HFFc6 (cell line): ENCODE results near the gene SLC7A4. TPM values are rescaled to one million over a fixed set of nuclear protein-coding genes. Genes with fewer than 3 reads are reported as not detected.
A peak's percentile ranks its signal among the peaks of the same experiment; 100 is the strongest.

Source experiments
- DNase-seq: peaks from one replicate; pipeline ENCODE4 v3.0.0-alpha.2; 2018
- H3K27ac Mint-ChIP-seq: 2 replicates; pipeline ENCODE4 v1.8.0; 2020; ENCODE audit warnings: mild to moderate bottlenecking, mixed read lengths
- H3K27me3 Mint-ChIP-seq: 2 replicates; pipeline ENCODE4 v1.8.0; 2021; ENCODE audit warnings: mild to moderate bottlenecking, moderate library complexity, mixed read lengths; ENCODE audit not compliant: insufficient read depth
- H3K36me3 Mint-ChIP-seq: 2 replicates; pipeline ENCODE4 v1.8.0; 2021; ENCODE audit warnings: low read depth, mixed read lengths
- H3K4me1 Mint-ChIP-seq: 2 replicates; pipeline ENCODE4 v1.8.0; 2020; ENCODE audit warnings: low read depth, mixed read lengths
- H3K4me3 Mint-ChIP-seq: 2 replicates; pipeline ENCODE4 v1.8.0; 2020; ENCODE audit warnings: mild to moderate bottlenecking, moderate library complexity, mixed read lengths
- H3K9me3 Mint-ChIP-seq: 2 replicates; pipeline ENCODE4 v1.8.0; 2020; ENCODE audit warnings: mild to moderate bottlenecking, mixed read lengths
- total RNA-seq, 6 experiments: library from RNA; stranded (reverse); fragmentation: NEBNext Ultra II Directional; extraction: Animal tissue kit (Norgen Biotek cat#: 25700); gene quantifications; 2 replicates in 1 of 6; 3 replicates in 5 of 6; pipeline ENCODE4 v1.2.3, GENCODE V29; 2021
- TF ChIP-seq, protein P1 (sequence below): fragments of 200-600 bp; sonication (generic); IDR thresholded peaks from 2 replicates; pipeline ENCODE4 v1.5.0; 2021; ENCODE audit warnings: antibody characterized with exemption, mild to moderate bottlenecking

Gene SLC7A4
- total RNA-seq, 6 experiments from 2014 or later: 0.07 TPM; not detected in 5

DNA sequence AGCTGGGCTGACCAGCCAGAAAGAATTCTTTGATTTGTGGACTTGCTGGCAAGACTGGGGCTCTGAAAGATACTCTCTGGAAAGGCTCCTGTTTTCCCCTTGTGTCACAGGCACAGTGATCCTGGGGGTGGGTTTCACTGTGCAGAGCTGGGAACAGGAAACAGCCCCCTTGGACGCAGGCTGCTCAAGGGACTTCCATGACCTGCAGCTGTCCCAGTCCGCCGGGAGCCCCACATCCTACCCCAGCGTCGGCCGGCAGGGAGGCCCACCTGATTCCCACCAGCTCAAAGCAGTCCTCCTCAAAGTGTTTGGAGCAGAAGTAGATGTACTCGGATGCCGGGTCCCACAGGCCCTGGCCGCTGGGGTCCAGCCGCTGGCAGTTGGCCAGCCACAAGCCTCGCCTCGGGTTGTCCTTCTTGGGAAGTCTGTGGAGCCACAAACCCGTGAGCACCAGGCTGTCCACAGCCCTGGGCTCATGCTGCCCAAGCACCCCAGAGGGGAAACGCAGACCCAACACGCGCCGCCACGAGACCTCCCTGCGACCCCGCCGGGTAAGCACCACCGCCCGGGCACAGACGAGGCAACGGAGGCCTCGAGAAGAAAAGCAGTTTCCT lies 31.3 kb downstream of the SLC7A4 start:
- H3K4me3 Mint-ChIP-seq: peak overlapping the region; percentile 93
- H3K27ac Mint-ChIP-seq: peak overlapping the region; percentile 94
- TF ChIP-seq, protein P1, sequence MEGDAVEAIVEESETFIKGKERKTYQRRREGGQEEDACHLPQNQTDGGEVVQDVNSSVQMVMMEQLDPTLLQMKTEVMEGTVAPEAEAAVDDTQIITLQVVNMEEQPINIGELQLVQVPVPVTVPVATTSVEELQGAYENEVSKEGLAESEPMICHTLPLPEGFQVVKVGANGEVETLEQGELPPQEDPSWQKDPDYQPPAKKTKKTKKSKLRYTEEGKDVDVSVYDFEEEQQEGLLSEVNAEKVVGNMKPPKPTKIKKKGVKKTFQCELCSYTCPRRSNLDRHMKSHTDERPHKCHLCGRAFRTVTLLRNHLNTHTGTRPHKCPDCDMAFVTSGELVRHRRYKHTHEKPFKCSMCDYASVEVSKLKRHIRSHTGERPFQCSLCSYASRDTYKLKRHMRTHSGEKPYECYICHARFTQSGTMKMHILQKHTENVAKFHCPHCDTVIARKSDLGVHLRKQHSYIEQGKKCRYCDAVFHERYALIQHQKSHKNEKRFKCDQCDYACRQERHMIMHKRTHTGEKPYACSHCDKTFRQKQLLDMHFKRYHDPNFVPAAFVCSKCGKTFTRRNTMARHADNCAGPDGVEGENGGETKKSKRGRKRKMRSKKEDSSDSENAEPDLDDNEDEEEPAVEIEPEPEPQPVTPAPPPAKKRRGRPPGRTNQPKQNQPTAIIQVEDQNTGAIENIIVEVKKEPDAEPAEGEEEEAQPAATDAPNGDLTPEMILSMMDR: no peak
- no peaks in the 10 kb centered on the region for H3K9me3 Mint-ChIP-seq
- peaks cover 4% of the 10 kb centered on the region; the same call in 1 of the 2 replicates for H3K36me3 Mint-ChIP-seq
- DNase-seq: peak; percentile 13
- peaks cover 15% of the 10 kb centered on the region for H3K27me3 Mint-ChIP-seq
- peaks cover 24% of the 10 kb centered on the region for H3K4me1 Mint-ChIP-seq

DNA sequence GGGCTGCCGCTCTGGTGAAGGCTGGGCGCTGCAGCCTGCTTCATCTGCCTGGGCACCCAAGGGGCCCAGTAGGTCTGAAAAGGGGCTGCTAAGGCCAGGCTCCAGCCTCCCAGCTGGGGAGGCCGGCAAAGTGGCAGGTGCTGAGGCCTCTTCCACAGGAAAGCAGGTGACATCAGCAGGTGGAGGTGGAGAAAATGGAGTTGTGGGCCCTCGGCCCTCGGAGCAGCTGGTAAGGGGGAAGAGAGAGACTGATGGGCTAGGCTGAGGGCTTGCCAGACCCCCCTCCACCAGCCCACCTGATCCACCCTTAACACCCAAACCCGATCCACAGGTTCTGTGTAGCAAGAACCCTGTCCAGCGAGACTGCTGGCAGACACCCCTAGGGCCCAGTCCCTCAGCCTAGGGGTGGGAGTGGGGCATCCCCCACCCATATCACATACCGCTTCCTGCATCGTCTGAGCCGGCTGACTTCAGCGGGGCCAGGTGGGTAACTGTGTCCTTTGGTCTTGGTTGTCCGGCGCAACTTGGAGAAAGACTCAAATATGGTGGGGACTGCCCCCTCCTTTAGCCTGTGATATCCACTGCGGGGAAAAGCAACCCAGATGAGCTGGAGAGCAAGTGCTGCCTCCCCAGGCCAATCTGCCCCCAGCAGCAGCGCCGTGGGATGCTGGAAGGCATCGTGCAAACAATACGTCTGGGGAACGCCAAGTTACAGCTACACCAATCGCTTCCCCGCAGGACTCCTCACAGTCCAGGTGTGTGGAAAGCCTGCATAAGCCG lies 32.0 kb downstream of the SLC7A4 start:
- Mint-ChIP-seq H3K4me1 (peaks cover 24% of the 10 kb centered on the region), H3K36me3 (peaks cover 4% of the 10 kb centered on the region; the same call in 1 of the 2 replicates), H3K27ac (peak overlapping the region; percentile 94), H3K4me3 (peak overlapping the region; percentile 93), H3K27me3 (peaks cover 15% of the 10 kb centered on the region), H3K9me3 (no peaks in the 10 kb centered on the region)
- no peak for DNase-seq
- TF ChIP-seq, protein P1: no peak

DNA sequence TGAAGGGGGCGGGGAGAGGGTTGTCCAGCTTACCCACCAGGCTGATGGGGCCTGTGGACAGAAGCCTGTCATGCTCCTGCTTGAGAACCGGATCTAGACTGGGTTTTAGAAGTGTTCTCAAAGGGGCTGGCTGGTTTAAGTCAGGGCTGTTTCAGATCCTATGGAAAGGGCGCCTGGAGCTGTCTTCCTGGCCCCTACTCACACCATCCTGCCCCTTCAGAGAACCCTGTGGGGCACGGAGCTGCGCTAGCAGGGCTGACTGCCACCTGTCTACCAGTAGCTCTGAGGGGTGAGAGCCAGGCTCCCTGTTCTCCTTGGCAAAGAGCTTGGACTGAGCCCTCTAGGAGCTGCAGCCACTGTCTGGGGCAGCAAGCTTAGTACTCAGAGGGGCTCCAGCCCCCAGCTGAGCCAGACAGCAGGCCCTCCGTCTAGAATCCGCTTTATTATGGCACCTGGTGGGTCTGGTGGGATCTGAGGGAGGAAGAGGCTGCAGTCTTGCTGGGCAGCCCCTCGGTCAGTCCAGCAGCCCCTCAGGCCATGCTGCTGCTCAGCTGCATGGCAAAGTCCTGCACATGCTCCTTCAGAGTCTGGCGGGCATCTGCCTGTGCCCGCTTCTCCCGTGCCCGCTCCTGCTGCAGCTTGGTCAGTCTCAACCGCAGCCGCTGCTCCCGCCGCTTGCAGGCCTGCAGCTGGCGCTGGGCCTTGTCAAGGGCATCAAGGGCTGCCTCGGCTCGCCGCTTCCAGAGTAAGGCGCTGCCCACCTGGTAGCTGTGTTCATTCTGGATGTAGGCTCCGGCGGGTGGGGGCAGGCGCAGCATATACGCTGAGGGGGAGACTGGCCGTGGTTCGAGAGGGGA lies 32.8 kb downstream of the SLC7A4 start:
- Mint-ChIP-seq H3K4me3 (peak overlapping the region; percentile 93), H3K4me1 (peaks cover 24% of the 10 kb centered on the region)

DNA sequence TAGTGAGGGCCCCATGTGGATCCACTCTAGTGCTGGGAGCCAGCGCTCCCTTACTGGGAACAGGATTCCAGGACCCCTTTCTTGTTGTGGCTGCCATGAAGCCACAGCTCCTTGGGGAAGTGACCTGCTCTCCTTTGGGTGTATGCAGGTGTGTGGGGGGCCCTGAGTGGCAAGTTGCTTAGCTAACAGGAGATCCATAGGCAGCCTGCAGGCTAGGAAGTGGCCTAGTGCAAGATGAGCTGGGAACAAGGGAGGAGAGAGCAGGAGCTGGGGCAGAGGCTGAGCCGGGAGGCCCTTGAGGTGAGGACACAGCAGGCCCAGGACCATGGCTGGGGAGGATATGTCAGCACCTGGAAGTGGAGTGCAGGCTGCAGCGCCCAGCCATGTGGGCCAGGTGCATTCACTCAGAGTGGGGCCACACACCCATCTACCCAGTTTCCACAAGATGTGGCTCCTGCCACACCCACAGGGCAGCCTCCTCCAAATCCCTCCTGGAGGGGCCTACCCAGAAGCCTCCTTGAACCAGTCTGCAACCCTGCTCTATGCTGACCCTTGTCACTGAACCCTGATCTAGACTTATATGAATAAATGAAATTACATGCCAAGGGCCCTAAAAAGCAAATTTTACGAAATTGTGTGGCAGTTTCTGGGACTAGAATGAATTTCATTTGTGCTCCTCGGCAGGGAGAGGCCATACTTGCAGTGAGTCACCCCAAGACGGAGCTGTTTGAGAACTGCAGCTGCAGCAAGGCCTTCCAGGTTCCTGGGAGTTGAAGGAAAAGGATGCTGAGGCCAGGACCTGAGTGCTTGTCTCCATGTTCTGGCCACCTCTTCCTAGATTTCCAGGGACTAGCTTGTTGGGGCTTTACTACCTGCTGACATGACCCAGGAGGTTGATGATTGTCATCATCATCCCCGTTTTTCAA lies 33.7 kb downstream of the SLC7A4 start:
- Mint-ChIP-seq H3K36me3 (peaks cover 4% of the 10 kb centered on the region; the same call in 1 of the 2 replicates), H3K4me3 (no peak overlapping the region), H3K9me3 (no peaks in the 10 kb centered on the region), H3K4me1 (peaks cover 23% of the 10 kb centered on the region), H3K27me3 (peaks cover 15% of the 10 kb centered on the region), H3K27ac (peak overlapping the region; percentile 58)
- no peak for DNase-seq
- TF ChIP-seq, protein P1: no peak

More for the DNA sequence above, 32.8 kb downstream of the SLC7A4 start:
- TF ChIP-seq, protein P1: no peak
- peak overlapping the region; percentile 46; the same call in 1 of the 2 replicates for H3K27ac Mint-ChIP-seq
- no peak for DNase-seq
- peaks cover 4% of the 10 kb centered on the region; the same call in 1 of the 2 replicates for H3K36me3 Mint-ChIP-seq
- peaks cover 15% of the 10 kb centered on the region for H3K27me3 Mint-ChIP-seq
- H3K9me3 Mint-ChIP-seq: no peaks in the 10 kb centered on the region
